Measurements from ENCODE around the gene MAPK8IP3.

DNA sequence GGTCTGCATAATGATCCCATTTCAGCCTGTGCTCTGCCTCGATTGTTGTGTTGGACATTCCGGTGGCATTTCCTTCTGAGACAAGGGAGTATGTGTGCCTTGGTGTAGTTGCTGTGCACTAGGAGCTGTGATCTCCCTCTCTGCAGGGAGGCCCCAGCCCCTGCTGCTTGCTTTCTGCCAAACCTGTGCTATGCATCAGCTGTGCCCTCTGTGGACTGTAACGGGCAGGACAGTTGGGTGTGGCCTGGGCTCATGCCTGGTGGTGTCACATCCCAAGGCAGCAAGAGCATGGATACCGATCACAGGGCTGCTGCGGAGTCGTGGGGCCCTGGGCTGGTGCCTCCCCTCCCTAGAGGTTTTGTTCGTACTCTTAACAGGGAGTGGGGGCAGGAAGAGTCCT is 31.7 kb upstream of the MAPK8IP3 start:
- TF ChIP-seq, protein P1, sequence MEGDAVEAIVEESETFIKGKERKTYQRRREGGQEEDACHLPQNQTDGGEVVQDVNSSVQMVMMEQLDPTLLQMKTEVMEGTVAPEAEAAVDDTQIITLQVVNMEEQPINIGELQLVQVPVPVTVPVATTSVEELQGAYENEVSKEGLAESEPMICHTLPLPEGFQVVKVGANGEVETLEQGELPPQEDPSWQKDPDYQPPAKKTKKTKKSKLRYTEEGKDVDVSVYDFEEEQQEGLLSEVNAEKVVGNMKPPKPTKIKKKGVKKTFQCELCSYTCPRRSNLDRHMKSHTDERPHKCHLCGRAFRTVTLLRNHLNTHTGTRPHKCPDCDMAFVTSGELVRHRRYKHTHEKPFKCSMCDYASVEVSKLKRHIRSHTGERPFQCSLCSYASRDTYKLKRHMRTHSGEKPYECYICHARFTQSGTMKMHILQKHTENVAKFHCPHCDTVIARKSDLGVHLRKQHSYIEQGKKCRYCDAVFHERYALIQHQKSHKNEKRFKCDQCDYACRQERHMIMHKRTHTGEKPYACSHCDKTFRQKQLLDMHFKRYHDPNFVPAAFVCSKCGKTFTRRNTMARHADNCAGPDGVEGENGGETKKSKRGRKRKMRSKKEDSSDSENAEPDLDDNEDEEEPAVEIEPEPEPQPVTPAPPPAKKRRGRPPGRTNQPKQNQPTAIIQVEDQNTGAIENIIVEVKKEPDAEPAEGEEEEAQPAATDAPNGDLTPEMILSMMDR (IDR thresholded peaks at IDR 0.05): no peak
- TF ChIP-seq POLR2A (IDR thresholded peaks at IDR 0.05): no peak

Data from Peyer's patch (tissue), 4 donors.